ENCODE results near the gene GRM7. TPM values are rescaled to one million over a fixed set of nuclear protein-coding genes. Genes with fewer than 3 reads are reported as not detected.

GRM7 gene
- total RNA-seq, 1 donor from 2014 or later: 1.5 TPM

DNA sequence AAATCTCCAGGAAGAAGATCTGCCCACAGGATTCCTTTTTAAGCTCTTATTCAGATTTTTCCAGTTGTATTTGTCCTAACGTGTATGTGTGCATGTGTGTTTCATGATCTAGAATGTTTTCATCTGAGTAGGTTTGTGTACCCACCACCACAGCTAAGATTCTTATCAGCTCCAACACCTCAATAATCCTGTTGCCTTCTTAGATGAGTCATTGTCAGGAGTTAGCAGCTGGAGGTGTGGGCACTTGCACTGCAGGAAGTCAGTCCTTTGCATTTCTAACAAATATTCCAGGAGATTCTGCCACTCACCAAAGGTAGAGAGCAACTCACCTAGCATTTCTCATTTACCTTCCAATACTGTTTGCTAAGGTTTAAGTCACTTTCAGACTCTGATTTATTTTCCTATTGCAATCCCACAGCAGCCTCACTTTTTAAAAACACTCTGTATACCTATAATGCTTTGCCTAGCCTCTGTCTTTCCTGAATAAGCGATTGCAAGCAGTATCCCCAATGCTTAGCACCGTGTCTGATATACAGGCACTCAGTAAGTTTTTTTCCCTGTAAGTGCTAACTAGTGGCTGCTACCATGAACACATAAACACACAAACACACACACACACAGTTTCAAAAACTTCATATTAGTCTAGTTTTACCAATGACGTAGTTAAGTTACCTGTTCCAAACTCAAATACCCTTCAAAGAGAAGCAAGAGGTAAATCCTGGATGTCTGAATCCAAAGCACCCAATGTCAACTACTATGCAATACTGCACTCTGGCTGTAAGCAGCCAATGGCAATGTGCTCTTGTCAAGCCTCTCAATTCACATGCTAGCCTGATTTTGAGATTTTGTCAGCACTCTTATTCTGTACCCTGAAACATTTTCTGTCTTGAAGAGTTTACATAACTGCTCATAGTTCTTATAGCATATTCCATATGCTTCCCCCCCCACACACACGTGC lies 927.2 kb downstream of the GRM7 start:
- Mint-ChIP-seq H3K4me1 (peaks cover 4% of the 10 kb centered on the region), H3K27me3 (ENCODE audit: low read depth) (no peaks in the 10 kb centered on the region), H3K36me3 (ENCODE audit: low read depth) (peaks cover 5% of the 10 kb centered on the region), H3K9me3 (peaks cover 3% of the 10 kb centered on the region), H3K4me3 (no peak overlapping the region), H3K27ac (ENCODE audit: unreplicated experiment) (no peak overlapping the region)
- DNase-seq (ENCODE audit: low read depth, low spot score): no peak
- TF ChIP-seq, protein P1, sequence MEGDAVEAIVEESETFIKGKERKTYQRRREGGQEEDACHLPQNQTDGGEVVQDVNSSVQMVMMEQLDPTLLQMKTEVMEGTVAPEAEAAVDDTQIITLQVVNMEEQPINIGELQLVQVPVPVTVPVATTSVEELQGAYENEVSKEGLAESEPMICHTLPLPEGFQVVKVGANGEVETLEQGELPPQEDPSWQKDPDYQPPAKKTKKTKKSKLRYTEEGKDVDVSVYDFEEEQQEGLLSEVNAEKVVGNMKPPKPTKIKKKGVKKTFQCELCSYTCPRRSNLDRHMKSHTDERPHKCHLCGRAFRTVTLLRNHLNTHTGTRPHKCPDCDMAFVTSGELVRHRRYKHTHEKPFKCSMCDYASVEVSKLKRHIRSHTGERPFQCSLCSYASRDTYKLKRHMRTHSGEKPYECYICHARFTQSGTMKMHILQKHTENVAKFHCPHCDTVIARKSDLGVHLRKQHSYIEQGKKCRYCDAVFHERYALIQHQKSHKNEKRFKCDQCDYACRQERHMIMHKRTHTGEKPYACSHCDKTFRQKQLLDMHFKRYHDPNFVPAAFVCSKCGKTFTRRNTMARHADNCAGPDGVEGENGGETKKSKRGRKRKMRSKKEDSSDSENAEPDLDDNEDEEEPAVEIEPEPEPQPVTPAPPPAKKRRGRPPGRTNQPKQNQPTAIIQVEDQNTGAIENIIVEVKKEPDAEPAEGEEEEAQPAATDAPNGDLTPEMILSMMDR (conservative IDR thresholded peaks at IDR 0.05): no peak

DNA sequence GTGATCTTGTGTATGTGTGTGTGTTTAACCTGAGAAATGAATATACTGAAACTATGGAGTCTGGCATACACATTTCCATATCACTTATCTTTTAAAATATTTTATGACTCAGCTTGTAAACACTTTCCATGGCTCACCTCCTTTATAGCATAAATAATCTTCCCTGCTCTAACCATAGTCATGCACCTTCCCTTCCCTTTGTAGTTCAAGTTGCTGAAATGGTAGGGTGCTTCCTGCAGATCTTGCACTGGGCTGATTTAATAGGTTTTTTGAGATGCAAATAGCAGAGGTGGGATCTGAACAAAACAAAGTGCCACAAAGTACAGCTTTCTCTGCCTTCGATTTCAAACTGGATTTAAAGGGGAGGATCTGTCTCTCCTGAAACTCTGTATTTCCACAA lies 928.0 kb downstream of the GRM7 start:
- TF ChIP-seq, protein P1 (conservative IDR thresholded peaks at IDR 0.05): no peak
- Mint-ChIP-seq H3K4me3 (no peak overlapping the region), H3K27ac (ENCODE audit: unreplicated experiment) (no peak overlapping the region), H3K9me3 (peaks cover 3% of the 10 kb centered on the region), H3K27me3 (ENCODE audit: low read depth) (no peaks in the 10 kb centered on the region), H3K36me3 (ENCODE audit: low read depth) (peaks cover 5% of the 10 kb centered on the region), H3K4me1 (peaks cover 10% of the 10 kb centered on the region)
- no peak for DNase-seq (ENCODE audit: low read depth, low spot score)

DNA sequence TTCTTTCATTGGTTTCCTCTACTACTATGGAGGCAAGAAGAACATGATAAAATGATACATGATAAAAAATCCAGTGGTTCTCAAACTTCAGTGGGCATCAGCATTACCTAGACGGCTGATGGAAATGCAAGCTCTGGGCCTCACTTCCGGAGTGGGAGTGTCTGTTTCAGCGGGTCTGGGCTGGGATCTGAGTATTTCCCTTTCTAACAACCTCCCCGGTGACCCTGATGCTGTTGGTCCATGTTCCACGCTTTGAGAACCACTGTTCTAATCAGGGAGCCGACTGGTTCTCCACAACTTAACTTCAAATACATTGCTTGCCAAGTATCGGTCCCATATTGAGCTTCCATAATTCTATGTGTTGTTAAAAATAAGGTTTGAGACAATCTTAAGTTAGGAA lies 928.4 kb downstream of the GRM7 start:
- Mint-ChIP-seq H3K9me3 (peaks cover 3% of the 10 kb centered on the region), H3K4me1 (peaks cover 11% of the 10 kb centered on the region), H3K27me3 (ENCODE audit: low read depth) (no peaks in the 10 kb centered on the region), H3K4me3 (no peak overlapping the region), H3K36me3 (ENCODE audit: low read depth) (peaks cover 5% of the 10 kb centered on the region), H3K27ac (ENCODE audit: unreplicated experiment) (no peak overlapping the region)
- TF ChIP-seq, protein P1 (conservative IDR thresholded peaks at IDR 0.05): no peak
- DNase-seq (ENCODE audit: low read depth, low spot score): no peak

DNA sequence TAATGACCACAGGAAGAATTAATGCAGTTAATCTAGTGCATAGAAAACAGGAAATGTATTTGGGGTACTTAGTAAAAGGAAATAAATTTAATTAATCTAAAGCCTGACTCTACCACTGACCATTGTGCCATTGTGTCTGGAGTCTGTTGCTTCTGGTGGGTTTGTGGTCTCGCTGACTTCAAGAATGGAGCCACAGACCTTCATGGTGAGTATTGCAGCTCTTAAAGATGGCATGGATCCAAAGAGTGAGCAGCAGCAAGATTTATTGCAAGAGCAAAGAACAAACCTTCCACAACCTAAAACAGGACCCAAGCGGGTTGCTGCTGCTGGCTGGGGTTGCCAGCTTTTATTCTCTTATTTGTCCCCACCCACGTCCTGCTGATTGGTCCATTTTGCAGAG lies 929.2 kb downstream of the GRM7 start:
- H3K36me3 Mint-ChIP-seq (ENCODE audit: low read depth): peaks cover 5% of the 10 kb centered on the region
- no peak overlapping the region for H3K27ac Mint-ChIP-seq (ENCODE audit: unreplicated experiment)
- H3K9me3 Mint-ChIP-seq: peaks cover 3% of the 10 kb centered on the region

More for the DNA sequence above, 929.2 kb downstream of the GRM7 start:
- Mint-ChIP-seq H3K4me1 (peaks cover 11% of the 10 kb centered on the region), H3K27me3 (ENCODE audit: low read depth) (no peaks in the 10 kb centered on the region), H3K4me3 (no peak overlapping the region)
- TF ChIP-seq, protein P1 (conservative IDR thresholded peaks at IDR 0.05): no peak
- no peak for DNase-seq (ENCODE audit: low read depth, low spot score)

Measured in neural crest cell (in vitro differentiated cells).